A673 (cell line): ENCODE data around the gene ABCA10.

ENCODE experiments used
- EZH2 ChIP-seq: fragments of 200-600 bp; sonication (generic); IDR thresholded peaks from 2 replicates; pipeline ENCODE4 v1.6.1; 2017; ENCODE audit warnings: borderline replicate concordance, low read depth, mild to moderate bottlenecking, mixed read lengths, antibody characterized with exemption, low read length; ENCODE audit not compliant: poor library complexity, severe bottlenecking
- TF ChIP-seq, protein P1 (sequence below): fragments of 300-800, 200-600 bp; sonication (generic); conservative IDR thresholded peaks from 2 replicates; pipeline ENCODE4 v1.5.1; 2017; ENCODE audit warnings: low read depth, mild to moderate bottlenecking, antibody characterized with exemption, low read length, moderate library complexity, mixed read lengths

DNA sequence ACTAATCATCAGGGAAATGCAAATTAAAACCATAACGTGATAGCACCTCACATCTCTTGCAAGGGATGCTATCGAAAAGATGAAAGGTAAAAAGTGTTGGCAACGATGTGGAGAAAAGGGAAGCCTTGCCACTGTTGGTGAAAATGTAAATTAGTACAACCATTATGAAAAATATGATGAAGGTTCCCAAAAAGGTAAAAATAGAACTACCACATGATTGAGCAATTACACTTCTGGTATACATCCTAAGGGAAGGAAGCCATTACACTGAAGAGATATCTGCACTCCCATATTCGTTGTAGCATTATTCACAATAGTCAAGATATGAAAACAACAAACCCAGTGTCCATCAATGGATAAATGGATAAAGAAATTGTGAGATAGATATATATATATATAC is 21.5 kb downstream of the ABCA10 start:
- TF ChIP-seq, protein P1, sequence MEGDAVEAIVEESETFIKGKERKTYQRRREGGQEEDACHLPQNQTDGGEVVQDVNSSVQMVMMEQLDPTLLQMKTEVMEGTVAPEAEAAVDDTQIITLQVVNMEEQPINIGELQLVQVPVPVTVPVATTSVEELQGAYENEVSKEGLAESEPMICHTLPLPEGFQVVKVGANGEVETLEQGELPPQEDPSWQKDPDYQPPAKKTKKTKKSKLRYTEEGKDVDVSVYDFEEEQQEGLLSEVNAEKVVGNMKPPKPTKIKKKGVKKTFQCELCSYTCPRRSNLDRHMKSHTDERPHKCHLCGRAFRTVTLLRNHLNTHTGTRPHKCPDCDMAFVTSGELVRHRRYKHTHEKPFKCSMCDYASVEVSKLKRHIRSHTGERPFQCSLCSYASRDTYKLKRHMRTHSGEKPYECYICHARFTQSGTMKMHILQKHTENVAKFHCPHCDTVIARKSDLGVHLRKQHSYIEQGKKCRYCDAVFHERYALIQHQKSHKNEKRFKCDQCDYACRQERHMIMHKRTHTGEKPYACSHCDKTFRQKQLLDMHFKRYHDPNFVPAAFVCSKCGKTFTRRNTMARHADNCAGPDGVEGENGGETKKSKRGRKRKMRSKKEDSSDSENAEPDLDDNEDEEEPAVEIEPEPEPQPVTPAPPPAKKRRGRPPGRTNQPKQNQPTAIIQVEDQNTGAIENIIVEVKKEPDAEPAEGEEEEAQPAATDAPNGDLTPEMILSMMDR: no peak
- no peak for TF ChIP-seq EZH2
